ENCODE measurements around the gene CCDC184.
"Not testable (repeated sequence)": the region's sequence is repeated elsewhere in the genome, so short reads cannot be mapped to it uniquely, and the experiment has no call there.

CCDC184 gene

DNA sequence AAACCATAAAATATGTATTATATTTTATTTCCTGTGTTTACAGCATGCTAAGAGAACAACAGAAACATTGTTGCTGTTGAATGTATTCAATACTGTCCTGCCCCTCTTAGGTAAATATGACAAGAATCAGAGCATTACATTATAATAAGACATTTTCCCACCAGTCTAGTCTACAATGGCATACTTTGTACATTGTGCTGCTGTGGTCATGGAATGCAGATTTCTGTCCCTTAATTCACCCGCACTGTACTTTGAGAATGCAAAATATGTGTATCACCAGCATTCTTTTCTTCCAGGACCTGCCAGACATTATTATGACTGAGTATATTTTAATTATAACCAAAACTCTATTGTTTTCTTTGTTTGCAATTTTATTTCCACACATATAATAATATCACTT lies 36.2 kb downstream of the CCDC184 start:
- DNase-seq (ENCODE audit: low read depth), result no peak
- no peak overlapping the region for H3K4me3 ChIP-seq (ENCODE audit: low read depth, low read length)
- TF ChIP-seq, protein P1, sequence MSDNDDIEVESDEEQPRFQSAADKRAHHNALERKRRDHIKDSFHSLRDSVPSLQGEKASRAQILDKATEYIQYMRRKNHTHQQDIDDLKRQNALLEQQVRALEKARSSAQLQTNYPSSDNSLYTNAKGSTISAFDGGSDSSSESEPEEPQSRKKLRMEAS (IDR thresholded peaks at IDR 0.05; ENCODE audit: low read depth, low read length), result no peak
- TF ChIP-seq MYC (IDR thresholded peaks at IDR 0.05; ENCODE audit: low read depth, low read length) (no peak), POLR2A (IDR thresholded peaks at IDR 0.05; ENCODE audit: extremely low read depth, insufficient read length) (no peak), CTCF (IDR thresholded peaks at IDR 0.05; ENCODE audit: low read depth, low read length) (no peak)

GRCh38 chr12:48220701-48221100 lies 37.3 kb downstream of the CCDC184 start:
- no peak for DNase-seq (ENCODE audit: low read depth)
- no peak overlapping the region for H3K4me3 ChIP-seq (ENCODE audit: low read depth, low read length)
- TF ChIP-seq MYC (IDR thresholded peaks at IDR 0.05; ENCODE audit: low read depth, low read length) (no peak), CTCF (IDR thresholded peaks at IDR 0.05; ENCODE audit: low read depth, low read length) (no peak), POLR2A (IDR thresholded peaks at IDR 0.05; ENCODE audit: extremely low read depth, insufficient read length) (no peak)
- TF ChIP-seq, protein P1 (IDR thresholded peaks at IDR 0.05; ENCODE audit: low read depth, low read length), result no peak

GRCh38 chr12:48221645-48222044 lies 38.2 kb downstream of the CCDC184 start:
- H3K4me3 ChIP-seq (ENCODE audit: low read depth, low read length), result no peak overlapping the region
- no peak for DNase-seq (ENCODE audit: low read depth)
- TF ChIP-seq, protein P1 (IDR thresholded peaks at IDR 0.05; ENCODE audit: low read depth, low read length), result no peak
- TF ChIP-seq MYC (IDR thresholded peaks at IDR 0.05; ENCODE audit: low read depth, low read length), result no peak

DNA sequence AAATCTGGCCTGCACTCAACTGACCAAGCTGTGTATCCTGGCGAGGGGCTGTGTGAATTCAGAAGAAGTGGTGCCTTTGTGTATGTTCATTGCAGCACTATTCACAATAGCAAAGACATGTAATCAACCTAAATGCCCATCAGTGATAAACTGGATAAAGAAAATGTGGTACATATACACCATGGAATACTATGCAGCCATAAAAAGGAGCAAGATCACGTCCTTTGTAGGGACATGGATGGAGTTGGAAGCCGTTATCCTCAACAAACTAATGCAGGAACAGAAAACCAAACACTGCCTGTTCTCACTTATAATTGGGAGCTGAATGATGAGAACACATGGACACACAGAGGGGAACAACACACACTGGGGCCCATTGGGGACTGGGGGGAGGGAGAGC lies 41.1 kb downstream of the CCDC184 start:
- H3K4me3 ChIP-seq (ENCODE audit: low read depth, low read length); DNase-seq (ENCODE audit: low read depth): not testable (repeated sequence)

DNA sequence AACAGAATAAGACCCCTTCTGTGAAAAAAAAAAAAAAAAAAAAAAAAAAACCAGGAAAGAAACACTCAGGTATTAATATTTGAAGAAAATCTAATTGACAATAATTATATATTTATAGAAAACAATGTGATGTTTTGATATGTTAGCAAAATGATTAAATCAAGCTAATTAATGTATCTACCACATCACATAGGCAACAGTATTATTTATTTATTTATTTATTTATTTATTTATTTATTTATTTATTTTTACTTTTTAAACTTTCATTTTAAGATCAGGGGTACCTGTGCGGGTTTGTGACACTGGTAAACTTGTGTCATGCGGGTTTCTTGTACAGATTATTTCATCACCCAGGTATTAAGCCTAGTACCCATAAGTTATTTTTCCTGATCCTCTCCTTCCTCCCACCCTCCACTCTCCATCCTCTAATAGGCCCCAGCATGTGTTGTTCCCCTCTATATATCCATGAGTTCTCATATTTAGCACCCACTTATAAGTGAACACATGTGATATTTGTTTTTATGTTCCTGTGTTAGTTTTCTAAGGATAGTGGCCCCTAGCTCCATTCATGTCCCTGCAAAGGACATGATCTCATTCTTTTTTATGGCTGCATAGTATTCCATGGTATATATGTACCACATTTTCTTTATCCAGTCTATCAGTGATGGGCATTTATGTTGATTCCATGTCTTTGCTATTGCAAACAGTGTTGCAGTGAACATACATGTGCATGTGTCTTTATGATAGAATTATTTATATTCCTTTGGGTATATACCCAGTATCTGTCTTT lies 47.9 kb downstream of the CCDC184 start:
- not testable (repeated sequence) for H3K4me3 ChIP-seq (ENCODE audit: low read depth, low read length); DNase-seq (ENCODE audit: low read depth)
